SJCRH30 (cell line): Measurements from ENCODE around the gene FSTL4. TPM values are rescaled to one million over a fixed set of nuclear protein-coding genes. Genes with fewer than 3 reads are reported as not detected.
A peak's percentile ranks its signal among the peaks of the same experiment; 100 is the strongest.

Source experiments
- DNase-seq, 2 experiments: peaks; one replicate each; pipeline ENCODE4 v3.0.0-alpha.2; 2015 to 2020
- H3K27ac ChIP-seq: fragments of 250-450 bp; sonication (Bioruptor Pico); 2 replicates; pipeline ENCODE4 v1.5.1; 2020; ENCODE audit warnings: mild to moderate bottlenecking, moderate library complexity
- H3K27me3 ChIP-seq: fragments of 250-450 bp; sonication (Bioruptor Pico); 2 replicates; pipeline ENCODE4 v1.5.1; 2020; ENCODE audit warnings: mild to moderate bottlenecking, moderate library complexity
- H3K36me3 ChIP-seq: fragments of 250-450 bp; sonication (Bioruptor Pico); 2 replicates; pipeline ENCODE4 v1.5.1; 2020; ENCODE audit warnings: mild to moderate bottlenecking, moderate library complexity
- H3K4me1 ChIP-seq: fragments of 250-450 bp; sonication (Bioruptor Pico); 2 replicates; pipeline ENCODE4 v1.5.1; 2020; ENCODE audit warnings: mild to moderate bottlenecking, moderate library complexity
- H3K4me3 ChIP-seq: fragments of 250-450 bp; sonication (Bioruptor Pico); 2 replicates; pipeline ENCODE4 v1.5.1; 2020; ENCODE audit warnings: mild to moderate bottlenecking, moderate library complexity
- H3K9me3 ChIP-seq: fragments of 250-450 bp; sonication (Bioruptor Pico); replicated peaks from 2 replicates; pipeline ENCODE4 v1.5.1; 2020; ENCODE audit warnings: mild to moderate bottlenecking, moderate library complexity
- total RNA-seq: library from RNA; depleted of rRNA; stranded (reverse); fragments of >200 nt; shearing (Covaris generic); gene quantifications from 2 replicates; pipeline ENCODE4 v1.2.3, GENCODE V29; 2014

FSTL4 gene
- total RNA-seq, 1 experiment from 2014 or later: 7.1 TPM

- Histone ChIP-seq H3K36me3 (no peaks in the 10 kb centered on the region), H3K4me3 (no peak overlapping the region), H3K4me1 (no peaks in the 10 kb centered on the region), H3K27ac (no peak overlapping the region), H3K27me3 (no peaks in the 10 kb centered on the region), H3K9me3 (no peaks in the 10 kb centered on the region)
- DNase-seq: no peak
Measured at GRCh38 chr5:133499895-133500294, 112.4 kb downstream of the FSTL4 start.

DNA sequence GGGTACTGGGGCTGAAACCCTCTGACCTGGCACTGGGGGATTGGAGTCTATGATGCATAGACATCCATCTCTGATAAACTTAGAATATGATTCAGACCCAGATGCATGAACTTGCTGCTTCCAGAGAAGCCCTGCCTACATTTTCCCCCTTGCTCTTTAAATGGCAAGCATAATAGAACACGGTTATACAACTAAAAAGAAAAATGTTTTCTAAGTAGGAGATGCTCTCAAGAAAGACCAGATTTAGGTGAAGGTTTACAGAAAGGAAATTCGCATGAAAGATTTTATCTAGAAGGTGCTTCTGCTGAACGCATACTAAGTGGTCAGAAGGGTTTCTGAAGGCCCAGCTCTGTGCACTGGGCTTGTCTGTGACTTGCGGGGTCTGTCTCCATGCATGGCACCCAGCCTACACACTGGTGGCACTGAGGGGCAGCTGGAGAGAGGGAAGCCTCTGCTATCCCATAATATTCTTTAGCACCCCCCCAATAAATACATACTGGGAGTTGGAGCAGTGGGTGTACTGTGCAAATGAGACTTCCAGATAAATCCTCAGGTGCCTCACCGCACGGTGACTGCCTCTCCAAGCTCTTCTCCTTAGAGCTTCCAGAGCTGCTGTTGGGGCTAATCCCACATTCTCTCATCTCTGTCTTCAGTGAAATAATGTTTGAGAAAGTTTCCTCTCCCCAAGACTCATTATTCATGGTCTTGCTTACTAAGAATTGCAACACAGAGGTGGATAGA is 114.6 kb downstream of the FSTL4 start:
- no peaks in the 10 kb centered on the region for H3K36me3 ChIP-seq
- no peak for DNase-seq
- H3K9me3 ChIP-seq: no peaks in the 10 kb centered on the region
- H3K4me1 ChIP-seq: no peaks in the 10 kb centered on the region
- H3K27me3 ChIP-seq: no peaks in the 10 kb centered on the region
- no peak overlapping the region for H3K4me3 ChIP-seq
- H3K27ac ChIP-seq: no peak overlapping the region

- no peak for DNase-seq
- H3K36me3 ChIP-seq: no peaks in the 10 kb centered on the region
- H3K27ac ChIP-seq: no peak overlapping the region
- no peaks in the 10 kb centered on the region for H3K9me3 ChIP-seq
- H3K4me3 ChIP-seq: no peak overlapping the region
- H3K27me3 ChIP-seq: no peaks in the 10 kb centered on the region
- H3K4me1 ChIP-seq: no peaks in the 10 kb centered on the region
Measured at GRCh38 chr5:133496631-133497030, 115.7 kb downstream of the FSTL4 start.

DNA sequence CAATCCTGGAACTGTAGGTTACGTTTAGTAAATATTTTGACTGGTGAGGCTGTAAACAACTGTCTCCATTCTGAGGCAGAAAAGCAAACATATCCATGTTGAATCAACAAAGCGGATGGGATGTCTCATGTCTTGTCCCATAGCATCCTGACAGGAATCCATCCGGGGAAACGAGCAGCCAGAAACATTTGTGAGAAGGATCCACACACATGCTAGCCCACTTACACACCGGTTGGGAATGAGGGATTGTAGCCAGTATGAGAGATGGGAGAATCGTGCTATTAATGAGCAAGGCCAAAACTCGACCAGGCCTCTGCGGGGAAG is 117.5 kb downstream of the FSTL4 start:
- no peaks in the 10 kb centered on the region for H3K9me3 ChIP-seq

DNA sequence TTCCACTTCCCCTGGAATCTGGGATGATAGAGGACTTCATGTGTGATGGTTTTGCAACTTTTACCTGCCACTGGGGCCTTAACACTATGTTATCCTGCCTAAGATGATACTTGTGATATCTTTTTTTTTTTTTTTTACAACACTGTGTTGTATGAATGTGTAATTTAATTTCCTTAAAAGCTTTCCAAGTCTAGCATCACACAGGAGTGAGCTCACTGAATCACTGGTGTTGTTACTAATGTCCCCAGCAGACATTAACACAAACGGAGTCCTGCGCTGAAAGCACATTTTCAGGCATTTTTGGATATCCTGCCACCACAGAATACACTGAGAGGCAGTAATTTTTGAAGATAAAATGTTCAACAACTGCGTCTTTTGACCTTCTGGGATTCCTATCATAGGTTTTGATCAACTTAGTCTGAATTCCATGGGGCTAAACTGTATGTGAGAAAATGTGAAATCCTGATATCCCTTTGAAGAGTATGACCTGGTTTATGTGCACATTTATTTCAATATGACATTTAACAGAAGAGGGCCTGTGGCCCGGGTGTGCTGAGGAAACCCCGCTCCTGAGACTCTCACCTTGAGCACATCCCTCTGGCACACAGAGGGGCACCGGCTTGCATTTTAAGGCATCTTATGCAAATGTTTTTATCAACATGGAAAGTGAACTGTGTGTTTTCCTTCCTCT is 118.0 kb downstream of the FSTL4 start:
- Histone ChIP-seq H3K4me3 (no peak overlapping the region), H3K9me3 (no peaks in the 10 kb centered on the region), H3K36me3 (no peaks in the 10 kb centered on the region), H3K27ac (no peak overlapping the region), H3K27me3 (no peaks in the 10 kb centered on the region), H3K4me1 (no peaks in the 10 kb centered on the region)
- no peak for DNase-seq

More for the DNA sequence above, 117.5 kb downstream of the FSTL4 start:
- Histone ChIP-seq H3K36me3 (no peaks in the 10 kb centered on the region), H3K27ac (no peak overlapping the region), H3K27me3 (no peaks in the 10 kb centered on the region), H3K4me1 (no peaks in the 10 kb centered on the region), H3K4me3 (no peak overlapping the region)
- no peak for DNase-seq

DNA sequence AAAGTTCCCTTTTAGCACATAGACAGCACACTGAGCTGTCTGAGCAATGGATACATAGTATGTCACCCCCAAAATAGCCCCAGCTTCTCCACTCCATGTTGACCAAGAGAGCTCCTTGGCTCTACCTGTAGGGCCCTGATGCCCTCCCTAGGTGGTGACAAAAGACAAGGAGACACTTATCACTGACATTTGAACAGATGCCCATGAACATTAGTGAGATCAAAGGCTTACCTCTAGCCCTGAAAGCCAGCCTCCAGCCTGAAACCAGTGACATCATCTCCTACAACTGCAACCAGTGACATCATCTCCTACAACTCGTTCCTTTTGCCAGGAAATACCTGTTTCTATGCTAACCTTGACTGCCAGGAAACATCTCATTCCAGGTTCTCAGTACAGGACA is 122.7 kb downstream of the FSTL4 start:
- Histone ChIP-seq H3K9me3 (no peaks in the 10 kb centered on the region), H3K27ac (no peak overlapping the region), H3K4me1 (no peaks in the 10 kb centered on the region), H3K36me3 (no peaks in the 10 kb centered on the region), H3K4me3 (no peak overlapping the region), H3K27me3 (no peaks in the 10 kb centered on the region)
- DNase-seq: peak; percentile 20 to 55

GRCh38 chr5:133487093-133487492 is 125.2 kb downstream of the FSTL4 start:
- H3K4me3 ChIP-seq: no peak overlapping the region
- H3K4me1 ChIP-seq: no peaks in the 10 kb centered on the region
- no peak overlapping the region for H3K27ac ChIP-seq
- H3K9me3 ChIP-seq: no peaks in the 10 kb centered on the region
- DNase-seq: no peak
- H3K27me3 ChIP-seq: no peaks in the 10 kb centered on the region
- H3K36me3 ChIP-seq: no peaks in the 10 kb centered on the region

DNA sequence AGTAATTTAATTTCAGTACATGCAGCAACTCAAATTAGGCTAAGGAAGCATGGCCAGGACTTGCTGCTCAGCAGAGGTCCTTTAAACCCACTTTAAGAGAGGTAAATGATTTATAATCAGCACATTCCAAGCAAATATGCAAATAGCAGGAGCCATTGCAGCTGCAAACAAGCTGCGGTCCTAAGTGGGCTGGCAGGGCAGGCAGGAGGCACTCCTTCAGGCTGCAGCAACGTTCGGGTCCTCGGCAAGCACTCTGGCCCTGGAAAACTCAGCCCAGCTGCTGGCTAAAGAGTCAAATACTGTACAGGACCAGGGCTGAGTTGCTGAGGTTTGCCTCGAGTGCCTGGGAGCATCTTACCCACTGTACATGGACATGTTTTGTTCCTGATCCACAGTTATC is 126.9 kb downstream of the FSTL4 start:
- no peak overlapping the region for H3K4me3 ChIP-seq
- H3K36me3 ChIP-seq: no peaks in the 10 kb centered on the region
- no peaks in the 10 kb centered on the region for H3K9me3 ChIP-seq
- H3K4me1 ChIP-seq: no peaks in the 10 kb centered on the region
- H3K27ac ChIP-seq: no peak overlapping the region
- no peak for DNase-seq
- H3K27me3 ChIP-seq: no peaks in the 10 kb centered on the region

- no peaks in the 10 kb centered on the region for H3K9me3 ChIP-seq
- H3K36me3 ChIP-seq: no peaks in the 10 kb centered on the region
- H3K4me1 ChIP-seq: no peaks in the 10 kb centered on the region
- DNase-seq: no peak
- no peaks in the 10 kb centered on the region for H3K27me3 ChIP-seq
- no peak overlapping the region for H3K4me3 ChIP-seq
- no peak overlapping the region for H3K27ac ChIP-seq
Measured at GRCh38 chr5:133483406-133484090, 128.8 kb downstream of the FSTL4 start.

- no peaks in the 10 kb centered on the region for H3K36me3 ChIP-seq
- no peak overlapping the region for H3K4me3 ChIP-seq
- H3K9me3 ChIP-seq: no peaks in the 10 kb centered on the region
- H3K27me3 ChIP-seq: no peaks in the 10 kb centered on the region
- no peak overlapping the region for H3K27ac ChIP-seq
- no peak for DNase-seq
- H3K4me1 ChIP-seq: no peaks in the 10 kb centered on the region
Measured at GRCh38 chr5:133482028-133482427, 130.3 kb downstream of the FSTL4 start.

- DNase-seq: no peak
- Histone ChIP-seq H3K27ac (no peak overlapping the region), H3K4me1 (no peaks in the 10 kb centered on the region), H3K27me3 (no peaks in the 10 kb centered on the region), H3K4me3 (no peak overlapping the region), H3K9me3 (no peaks in the 10 kb centered on the region), H3K36me3 (no peaks in the 10 kb centered on the region)
Measured at GRCh38 chr5:133480866-133481265, 131.5 kb downstream of the FSTL4 start.

GRCh38 chr5:133480366-133480765 is 132.0 kb downstream of the FSTL4 start:
- Histone ChIP-seq H3K27me3 (no peaks in the 10 kb centered on the region), H3K4me3 (no peak overlapping the region), H3K36me3 (no peaks in the 10 kb centered on the region), H3K9me3 (no peaks in the 10 kb centered on the region), H3K27ac (no peak overlapping the region), H3K4me1 (no peaks in the 10 kb centered on the region)
- DNase-seq: no peak

GRCh38 chr5:133478199-133478985 is 133.9 kb downstream of the FSTL4 start:
- Histone ChIP-seq H3K4me3 (no peak overlapping the region), H3K4me1 (no peaks in the 10 kb centered on the region), H3K27ac (no peak overlapping the region), H3K36me3 (no peaks in the 10 kb centered on the region), H3K9me3 (no peaks in the 10 kb centered on the region), H3K27me3 (no peaks in the 10 kb centered on the region)
- no peak for DNase-seq

- H3K27ac ChIP-seq: no peak overlapping the region
- no peak for DNase-seq
Measured at GRCh38 chr5:133475986-133476385, 136.4 kb downstream of the FSTL4 start.

More at GRCh38 chr5:133475986-133476385, 136.4 kb downstream of the FSTL4 start:
- Histone ChIP-seq H3K36me3 (no peaks in the 10 kb centered on the region), H3K27me3 (no peaks in the 10 kb centered on the region), H3K4me3 (no peak overlapping the region), H3K4me1 (no peaks in the 10 kb centered on the region), H3K9me3 (no peaks in the 10 kb centered on the region)
